Epithelial cell of proximal tubule (primary cell): Measurements from ENCODE around the gene SF3A2. TPM values are rescaled to one million over a fixed set of nuclear protein-coding genes. Genes with fewer than 3 reads are reported as not detected.

ENCODE experiments used
- DNase-seq: peaks from one replicate; pipeline ENCODE4 v3.0.0-alpha.2; 2011; ENCODE audit warnings: low read depth
- H3K4me3 ChIP-seq: 2 replicates; pipeline ENCODE4 v1.5.1; 2011; ENCODE audit warnings: low read depth, mild to moderate bottlenecking, low read length
- CTCF ChIP-seq: conservative IDR thresholded peaks from 2 replicates; pipeline ENCODE4 v1.5.1; 2012; ENCODE audit warnings: low read depth, mild to moderate bottlenecking, low read length
- total RNA-seq: library from RNA; depleted of rRNA; stranded (reverse); fragments of >200 nt; gene quantifications from 2 replicates; pipeline ENCODE4 v1.2.3, GENCODE V29; 2015

Gene SF3A2
- total RNA-seq, 1 donor from 2014 or later, result 51.7 TPM

GRCh38 chr19:2266183-2266993 lies 29.8 kb downstream of the SF3A2 start:
- no peak overlapping the region for H3K4me3 ChIP-seq
- TF ChIP-seq CTCF, result no peak
- no peak for DNase-seq

GRCh38 chr19:2268480-2268830 lies 31.8 kb downstream of the SF3A2 start:
- no peak for DNase-seq
- H3K4me3 ChIP-seq, result peak overlapping the region; percentile 74
- no peak for TF ChIP-seq CTCF

GRCh38 chr19:2268861-2269243 lies 32.2 kb downstream of the SF3A2 start:
- DNase-seq, result no peak
- TF ChIP-seq CTCF, result no peak
- H3K4me3 ChIP-seq, result peak overlapping the region; percentile 74

- peak; percentile 41 for DNase-seq
- no peak for TF ChIP-seq CTCF
- H3K4me3 ChIP-seq, result peak overlapping the region; percentile 99
Observed at GRCh38 chr19:2269244-2270156, 32.9 kb downstream of the SF3A2 start.

GRCh38 chr19:2270157-2270422 lies 33.5 kb downstream of the SF3A2 start:
- DNase-seq, result no peak
- H3K4me3 ChIP-seq, result peak overlapping the region; percentile 99
- TF ChIP-seq CTCF, result no peak

- no peak for TF ChIP-seq CTCF
- DNase-seq, result no peak
- peak overlapping the region; percentile 99 for H3K4me3 ChIP-seq
Observed at GRCh38 chr19:2270423-2271233, 34.0 kb downstream of the SF3A2 start.
